OCI-LY1 (cell line): ENCODE data around the gene NCCRP1.

Experiments
- EZH2 ChIP-seq: fragments of 200-600 bp; sonication (generic), shearing (Covaris generic); IDR thresholded peaks from 2 replicates; pipeline ENCODE4 v1.8.0; 2017; ENCODE audit warnings: borderline replicate concordance, mixed run types, mild to moderate bottlenecking, antibody characterized with exemption, low read length, moderate library complexity, mixed read lengths
- TF ChIP-seq, protein P1 (sequence below): fragments of 200-600 bp; sonication (generic), shearing (Covaris generic); IDR thresholded peaks from 2 replicates; pipeline ENCODE4 v1.5.1; 2017; ENCODE audit warnings: mild to moderate bottlenecking, antibody characterized with exemption, low read length, moderate library complexity, mixed read lengths

DNA sequence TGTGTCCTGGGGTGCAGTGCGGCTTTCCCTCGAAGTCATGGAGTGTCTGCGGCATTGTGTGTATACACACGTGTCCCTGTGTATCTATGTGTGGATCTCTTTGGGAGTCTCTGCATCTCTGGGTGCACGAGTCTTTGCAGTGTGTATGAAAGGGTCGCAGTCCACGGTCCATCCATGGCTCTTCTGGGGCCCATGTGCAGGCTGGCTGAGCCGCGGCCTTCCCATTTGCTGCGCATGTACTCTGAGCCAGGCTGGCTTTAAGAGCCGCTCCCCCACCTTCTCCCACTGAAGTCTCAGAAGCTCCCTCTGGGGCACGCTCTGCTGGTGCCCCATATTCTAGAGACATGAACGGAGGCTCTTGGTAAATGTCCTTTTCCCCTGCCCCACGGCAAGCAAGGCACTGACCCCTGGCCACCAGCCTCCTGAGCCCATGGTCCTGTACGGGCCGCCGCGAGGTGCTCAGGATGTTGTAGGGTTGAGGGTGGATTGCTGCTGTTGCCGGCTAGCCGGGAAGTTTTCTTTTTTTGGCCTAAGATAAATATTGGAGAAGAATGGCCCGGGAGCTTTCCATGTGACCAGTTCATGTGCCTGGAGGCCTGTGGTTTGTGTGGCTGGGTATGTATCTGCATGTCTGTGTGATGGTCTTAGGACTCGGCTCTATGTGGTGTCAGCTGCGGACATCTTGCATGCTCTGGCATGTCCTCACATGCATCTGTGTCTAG lies 39.3 kb upstream of the NCCRP1 start:
- TF ChIP-seq, protein P1, sequence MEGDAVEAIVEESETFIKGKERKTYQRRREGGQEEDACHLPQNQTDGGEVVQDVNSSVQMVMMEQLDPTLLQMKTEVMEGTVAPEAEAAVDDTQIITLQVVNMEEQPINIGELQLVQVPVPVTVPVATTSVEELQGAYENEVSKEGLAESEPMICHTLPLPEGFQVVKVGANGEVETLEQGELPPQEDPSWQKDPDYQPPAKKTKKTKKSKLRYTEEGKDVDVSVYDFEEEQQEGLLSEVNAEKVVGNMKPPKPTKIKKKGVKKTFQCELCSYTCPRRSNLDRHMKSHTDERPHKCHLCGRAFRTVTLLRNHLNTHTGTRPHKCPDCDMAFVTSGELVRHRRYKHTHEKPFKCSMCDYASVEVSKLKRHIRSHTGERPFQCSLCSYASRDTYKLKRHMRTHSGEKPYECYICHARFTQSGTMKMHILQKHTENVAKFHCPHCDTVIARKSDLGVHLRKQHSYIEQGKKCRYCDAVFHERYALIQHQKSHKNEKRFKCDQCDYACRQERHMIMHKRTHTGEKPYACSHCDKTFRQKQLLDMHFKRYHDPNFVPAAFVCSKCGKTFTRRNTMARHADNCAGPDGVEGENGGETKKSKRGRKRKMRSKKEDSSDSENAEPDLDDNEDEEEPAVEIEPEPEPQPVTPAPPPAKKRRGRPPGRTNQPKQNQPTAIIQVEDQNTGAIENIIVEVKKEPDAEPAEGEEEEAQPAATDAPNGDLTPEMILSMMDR: no peak
- TF ChIP-seq EZH2: no peak
